HG03175 (cell line): ENCODE measurements around the gene AKR1C1.
"Not testable (repeated sequence)": the region's sequence is repeated elsewhere in the genome, so short reads cannot be mapped to it uniquely, and the experiment has no call there.

Experiments used
- ATAC-seq: cut with Tn5 transposase; IDR thresholded peaks from one replicate; pipeline ENCODE4 v1.9.1; 2021; ENCODE audit warnings: mild to moderate bottlenecking, moderate library complexity; ENCODE audit not compliant: unreplicated experiment

Gene AKR1C1

DNA sequence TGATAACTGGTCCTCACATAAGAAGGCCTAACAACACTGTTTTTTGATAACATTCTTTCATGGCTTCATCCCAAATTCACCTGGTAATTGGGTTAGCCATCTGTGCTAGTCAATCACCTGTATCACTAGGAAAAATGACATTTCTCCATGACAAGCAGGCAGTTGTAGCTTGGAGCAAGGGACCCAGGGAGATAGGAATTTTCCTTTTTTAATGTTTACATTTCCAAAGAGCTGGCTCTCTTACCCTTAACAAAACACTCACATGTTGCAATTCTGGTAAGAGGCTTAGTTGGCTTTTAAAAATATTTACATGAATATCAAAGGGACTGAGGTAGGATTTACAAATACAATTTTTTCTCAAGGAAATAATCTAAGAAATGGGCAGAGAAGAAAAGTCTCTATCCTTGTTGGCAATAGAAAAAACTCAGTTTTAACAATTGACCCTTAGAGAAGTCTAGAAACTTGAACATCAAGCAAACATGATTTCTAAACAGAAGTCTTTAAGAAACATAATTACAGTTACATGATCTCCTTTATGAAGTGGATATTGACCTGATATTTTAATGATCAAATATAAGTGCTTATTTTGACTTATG lies 16.1 kb upstream of the AKR1C1 start:
- no peak for ATAC-seq

DNA sequence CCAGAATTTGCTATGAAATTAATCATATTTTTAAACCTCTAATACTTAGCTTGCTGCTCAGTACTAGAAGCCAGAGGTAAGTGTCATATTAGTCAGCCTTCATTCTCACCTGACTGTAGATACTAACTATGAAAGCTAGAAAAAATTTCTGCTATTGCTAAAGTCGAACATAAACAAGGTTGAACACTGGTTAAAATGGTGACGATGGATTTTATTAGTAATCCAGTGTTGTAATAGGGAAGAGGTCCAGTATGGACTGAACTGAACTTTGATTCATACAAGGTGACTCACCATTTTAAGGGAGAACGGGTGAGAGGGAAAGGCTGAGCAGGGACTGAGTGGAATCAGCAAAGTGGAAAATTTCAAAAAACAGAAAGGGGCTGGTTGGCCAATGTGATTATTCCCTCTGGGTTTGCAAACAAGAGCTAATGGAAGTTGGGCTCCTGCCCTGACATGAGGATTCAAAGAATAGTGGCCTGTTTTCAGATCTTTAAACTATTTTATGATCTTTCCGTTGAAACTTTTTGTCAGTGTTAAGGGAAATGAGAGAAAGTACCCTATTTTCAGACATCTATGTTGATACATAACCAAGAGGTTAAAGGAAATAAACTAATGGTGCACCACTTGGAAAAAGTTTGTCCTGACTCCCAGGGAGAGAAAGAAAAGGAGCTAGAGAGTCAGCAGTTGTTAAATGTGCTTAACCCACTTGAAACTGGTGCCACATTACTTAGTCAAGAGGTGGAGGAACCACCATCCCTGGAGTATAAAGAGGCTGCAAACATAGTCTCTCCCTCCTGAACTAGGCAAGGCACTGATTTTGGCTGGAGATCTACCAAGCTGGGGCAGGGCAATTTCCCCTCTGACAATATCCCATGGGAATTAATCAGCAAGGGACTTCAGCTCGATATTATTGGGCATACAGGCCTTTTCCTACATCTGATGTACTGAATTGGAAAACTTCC lies 15.3 kb upstream of the AKR1C1 start:
- no peak for ATAC-seq

- ATAC-seq = not testable (repeated sequence)
Measured at GRCh38 chr10:4951512-4952162, 11.6 kb upstream of the AKR1C1 start.

- ATAC-seq = no peak
Measured at GRCh38 chr10:4953405-4953804, 9.8 kb upstream of the AKR1C1 start.

GRCh38 chr10:4956088-4956487 lies 7.1 kb upstream of the AKR1C1 start:
- not testable (repeated sequence) for ATAC-seq

GRCh38 chr10:4956955-4957645 lies 6.1 kb upstream of the AKR1C1 start:
- not testable (repeated sequence) for ATAC-seq

DNA sequence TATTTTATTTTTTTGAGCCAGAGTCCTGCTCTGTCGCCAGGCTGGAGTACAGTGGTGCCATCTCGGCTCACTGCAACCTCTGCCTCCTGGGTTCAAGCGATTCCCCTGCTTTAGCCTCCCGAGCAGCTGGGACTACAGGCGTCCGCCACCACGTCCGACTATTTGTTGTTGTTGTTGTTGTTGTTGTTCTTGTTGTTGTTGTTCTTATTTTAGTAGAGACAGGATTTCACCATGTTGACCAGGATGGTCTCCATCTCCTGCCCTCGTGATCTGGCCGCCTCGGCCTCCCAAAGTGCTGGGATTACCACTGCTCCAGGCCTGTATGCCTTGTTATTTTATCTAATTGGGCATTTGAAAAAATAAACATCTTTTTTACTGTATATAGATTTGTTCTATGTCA lies 1.7 kb upstream of the AKR1C1 start:
- not testable (repeated sequence) for ATAC-seq

DNA sequence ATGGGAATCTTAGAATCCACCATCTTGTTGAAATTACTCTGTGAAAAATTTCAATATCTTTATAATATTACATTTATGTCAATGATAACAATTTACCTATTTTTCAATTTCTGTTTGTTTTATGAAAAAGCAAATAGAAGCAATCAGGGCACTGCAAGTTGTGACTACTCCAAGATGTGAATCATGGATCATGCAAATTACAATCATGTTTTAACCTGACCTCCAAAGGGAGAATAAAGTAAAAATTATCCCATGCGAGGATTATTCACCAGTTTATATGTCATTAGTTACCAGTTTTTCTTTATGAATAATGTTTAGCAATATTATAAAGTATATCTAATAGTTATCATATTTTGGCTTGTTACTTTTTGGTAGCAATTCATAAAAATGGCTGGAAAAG lies 907 bp upstream of the AKR1C1 start:
- ATAC-seq = not testable (repeated sequence)

DNA sequence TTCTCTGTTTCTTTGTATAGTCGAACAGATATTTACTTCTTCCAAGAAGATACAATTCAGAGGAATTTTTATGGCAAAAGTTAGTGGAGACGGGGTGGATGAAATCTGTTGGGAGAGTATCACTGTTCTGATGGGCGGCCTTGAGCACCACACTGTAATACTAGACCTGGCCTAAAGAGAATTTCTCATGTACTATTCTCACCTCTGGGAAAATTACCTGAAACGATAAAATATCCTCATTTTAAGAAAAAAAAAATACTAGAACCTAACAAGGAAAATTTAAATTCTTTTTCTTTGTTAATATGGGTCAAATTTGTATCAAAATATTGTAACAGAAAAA lies 570 bp downstream of the AKR1C1 start:
- ATAC-seq = not testable (repeated sequence)

- ATAC-seq = not testable (repeated sequence)
Measured at GRCh38 chr10:4965763-4966162, 2.5 kb downstream of the AKR1C1 start.

DNA sequence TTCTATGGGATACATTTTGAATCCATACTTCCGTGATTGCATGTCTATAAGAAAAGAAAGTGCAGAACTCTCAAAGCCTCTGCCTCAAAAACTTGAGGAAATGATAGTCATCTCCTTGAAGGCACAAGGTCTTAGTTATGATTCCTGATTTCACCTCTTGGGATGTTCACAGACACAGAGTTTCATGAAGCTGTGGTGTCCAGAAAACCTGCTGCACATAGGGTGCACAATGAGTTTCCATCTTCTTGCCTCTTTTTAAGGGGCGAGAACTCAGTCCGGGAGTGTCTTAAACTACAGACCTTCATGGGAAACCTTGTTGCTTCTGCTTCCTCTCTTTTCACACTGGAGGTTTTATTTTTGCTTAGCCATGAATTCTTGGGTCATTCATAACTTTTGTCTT lies 4.0 kb downstream of the AKR1C1 start:
- ATAC-seq = not testable (repeated sequence)

GRCh38 chr10:4969289-4969688 lies 6.1 kb downstream of the AKR1C1 start:
- ATAC-seq = not testable (repeated sequence)

GRCh38 chr10:4970362-4970761 lies 7.1 kb downstream of the AKR1C1 start:
- not testable (repeated sequence) for ATAC-seq

- not testable (repeated sequence) for ATAC-seq
Measured at GRCh38 chr10:4972369-4973142, 9.3 kb downstream of the AKR1C1 start.

DNA sequence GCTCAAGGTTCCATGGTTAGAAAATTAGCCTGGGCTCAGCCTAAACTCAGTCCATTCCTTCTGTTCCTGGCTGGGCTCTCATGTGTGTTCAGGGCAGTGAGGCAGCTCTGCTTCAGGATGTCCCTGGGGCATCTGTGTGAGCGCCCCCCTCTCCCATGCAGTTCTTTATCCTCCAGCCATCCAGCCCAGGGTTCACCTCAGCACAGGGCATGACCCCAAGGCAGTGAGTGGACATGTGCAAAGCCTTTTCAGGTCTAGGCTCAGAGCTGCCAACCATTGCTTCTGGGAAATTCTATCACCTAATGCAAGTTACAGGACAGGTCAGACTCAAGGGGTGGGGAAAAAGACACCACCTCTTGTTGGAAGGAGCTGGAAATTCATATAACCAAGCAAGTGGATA lies 10.1 kb downstream of the AKR1C1 start:
- ATAC-seq = not testable (repeated sequence)

DNA sequence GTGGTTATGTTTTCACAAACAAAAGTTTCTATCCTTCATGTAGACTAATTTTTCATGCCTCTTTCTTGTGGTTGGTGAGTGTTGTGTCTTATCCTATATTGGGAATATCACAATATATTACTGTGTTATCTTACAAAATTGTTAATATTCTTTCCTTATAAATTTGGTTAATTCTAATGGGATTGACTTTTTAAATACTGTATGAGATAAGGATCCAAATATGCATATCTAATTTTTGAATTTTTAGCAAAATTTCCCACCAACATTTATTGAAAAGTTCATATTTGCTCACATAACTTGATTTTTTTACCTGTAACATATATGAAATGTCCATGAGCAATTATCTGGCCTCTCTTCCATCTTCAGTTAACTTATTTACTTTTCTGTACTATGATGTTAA lies 11.2 kb downstream of the AKR1C1 start:
- ATAC-seq = not testable (repeated sequence)

GRCh38 chr10:4977025-4977424 lies 13.8 kb downstream of the AKR1C1 start:
- no peak for ATAC-seq

GRCh38 chr10:4978870-4979269 lies 15.7 kb downstream of the AKR1C1 start:
- ATAC-seq = no peak

DNA sequence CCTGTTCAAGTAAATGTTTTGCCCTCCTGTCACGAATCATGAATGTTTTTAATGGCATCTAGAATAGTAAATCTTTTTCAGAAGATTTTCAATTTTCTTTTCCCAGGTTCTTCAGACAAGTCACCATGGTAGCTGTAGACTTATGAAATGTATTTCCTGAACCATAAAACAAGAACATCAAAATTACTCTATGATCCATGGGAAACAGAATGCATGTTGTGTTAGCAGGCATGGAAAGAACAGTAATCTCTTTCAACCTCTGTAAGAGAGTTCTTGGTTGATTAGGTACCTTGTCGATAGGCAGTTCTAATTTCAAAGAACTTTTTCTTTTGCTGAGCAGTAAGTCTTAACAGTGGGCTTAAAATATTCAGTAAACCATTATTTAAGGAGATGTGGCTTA lies 17.6 kb downstream of the AKR1C1 start:
- ATAC-seq = no peak

DNA sequence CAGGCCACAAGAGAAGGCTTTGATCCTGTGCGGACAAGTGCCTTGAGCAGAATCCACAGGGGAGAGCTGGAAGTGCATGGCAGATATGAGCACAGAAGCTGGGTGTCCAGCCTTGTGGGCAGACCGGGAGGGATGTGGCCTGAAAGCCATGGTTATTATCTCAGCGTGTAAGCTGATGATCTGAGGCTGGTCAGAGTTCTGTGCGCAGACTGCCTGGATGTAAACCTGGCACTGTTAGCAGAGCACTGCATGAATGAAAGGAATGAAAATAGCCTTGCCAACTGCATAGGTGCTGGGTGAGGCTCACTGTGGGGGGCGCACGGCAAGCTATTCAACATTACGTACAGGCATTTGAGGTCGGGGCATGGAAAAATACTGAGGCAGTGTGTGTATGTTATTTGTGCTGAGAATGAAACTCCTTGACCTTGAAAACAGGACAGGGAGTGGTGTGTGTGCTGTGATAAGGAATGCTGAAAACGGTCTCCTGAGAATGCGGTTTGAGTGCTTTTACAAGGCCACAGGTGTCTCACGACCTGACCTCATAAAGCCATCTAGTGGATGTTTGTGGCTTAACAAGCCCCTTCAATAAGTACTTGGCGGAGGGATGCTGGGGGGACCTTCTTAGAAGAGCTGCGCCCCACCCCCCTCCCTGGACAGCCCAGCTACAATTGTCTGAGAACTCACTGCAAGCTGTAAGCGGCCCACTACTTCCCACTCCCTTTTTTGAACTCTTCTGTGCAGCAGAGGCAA lies 18.7 kb downstream of the AKR1C1 start:
- no peak for ATAC-seq
